Peyer's patch (tissue), 4 donors: ENCODE measurements around the gene ANO7. TPM values are rescaled to one million over a fixed set of nuclear protein-coding genes. Genes with fewer than 3 reads are reported as not detected.
A peak's percentile ranks its signal among the peaks of the same experiment; 100 is the strongest.

Source experiments
- DNase-seq, 3 donors: peaks; one replicate each; pipeline ENCODE4 v3.0.0-alpha.2; 2017 to 2019
- H3K27ac ChIP-seq, 4 donors: fragments of 200-600 bp; sonication (generic); one replicate each; pipeline ENCODE4 v1.5.1; 2016 to 2019
- H3K27me3 ChIP-seq, 2 donors: fragments of 200-600 bp; sonication (generic); one replicate each; pipeline ENCODE4 v1.5.1; 2019
- H3K36me3 ChIP-seq, 3 donors: fragments of 200-600 bp; sonication (generic); one replicate each; pipeline ENCODE4 v1.5.1; 2016 to 2019
- H3K4me1 ChIP-seq, 4 donors: fragments of 200-600 bp; sonication (generic); one replicate each; pipeline ENCODE4 v1.5.1; 2016 to 2019
- H3K4me3 ChIP-seq, 4 donors: fragments of 200-600 bp; sonication (generic); 1 replicate in 3 of 4; 2 replicates in 1 of 4; pipeline ENCODE4 v1.5.1; 2016 to 2019; ENCODE audit warnings: mild to moderate bottlenecking in 1 of 4
- H3K9me3 ChIP-seq, 4 donors: fragments of 200-600 bp; sonication (generic); one replicate each; pipeline ENCODE4 v1.5.1; 2016 to 2019; ENCODE audit warnings: mild to moderate bottlenecking in 1 of 4
- POLR2A ChIP-seq, 2 donors: fragments of 450-650 bp; IDR thresholded peaks; one replicate each; pipeline ENCODE4 v1.5.1; 2017; ENCODE audit warnings: antibody characterized with exemption in 2 of 2, mild to moderate bottlenecking in 2 of 2, moderate library complexity in 2 of 2
- total RNA-seq, 4 donors: library from RNA; depleted of rRNA; stranded (reverse); fragments of >200 nt; gene quantifications; one replicate each; pipeline ENCODE4 v1.1.0, GENCODE V29; 2016
- TF ChIP-seq, protein P1 (sequence below), 6 experiments: fragments of 450-650 bp in 4 of 6; fragments of 200-600 bp in 2 of 6; sonication (generic) in 1 of 6; IDR thresholded peaks; one replicate each; pipeline ENCODE4 v1.5.1; 2017 to 2019; ENCODE audit warnings: antibody characterized with exemption in 6 of 6, mild to moderate bottlenecking in 3 of 6, moderate library complexity in 1 of 6

Gene ANO7
- total RNA-seq, 4 donors from 2014 or later = 89.1 to 188 (median 102) TPM

DNA sequence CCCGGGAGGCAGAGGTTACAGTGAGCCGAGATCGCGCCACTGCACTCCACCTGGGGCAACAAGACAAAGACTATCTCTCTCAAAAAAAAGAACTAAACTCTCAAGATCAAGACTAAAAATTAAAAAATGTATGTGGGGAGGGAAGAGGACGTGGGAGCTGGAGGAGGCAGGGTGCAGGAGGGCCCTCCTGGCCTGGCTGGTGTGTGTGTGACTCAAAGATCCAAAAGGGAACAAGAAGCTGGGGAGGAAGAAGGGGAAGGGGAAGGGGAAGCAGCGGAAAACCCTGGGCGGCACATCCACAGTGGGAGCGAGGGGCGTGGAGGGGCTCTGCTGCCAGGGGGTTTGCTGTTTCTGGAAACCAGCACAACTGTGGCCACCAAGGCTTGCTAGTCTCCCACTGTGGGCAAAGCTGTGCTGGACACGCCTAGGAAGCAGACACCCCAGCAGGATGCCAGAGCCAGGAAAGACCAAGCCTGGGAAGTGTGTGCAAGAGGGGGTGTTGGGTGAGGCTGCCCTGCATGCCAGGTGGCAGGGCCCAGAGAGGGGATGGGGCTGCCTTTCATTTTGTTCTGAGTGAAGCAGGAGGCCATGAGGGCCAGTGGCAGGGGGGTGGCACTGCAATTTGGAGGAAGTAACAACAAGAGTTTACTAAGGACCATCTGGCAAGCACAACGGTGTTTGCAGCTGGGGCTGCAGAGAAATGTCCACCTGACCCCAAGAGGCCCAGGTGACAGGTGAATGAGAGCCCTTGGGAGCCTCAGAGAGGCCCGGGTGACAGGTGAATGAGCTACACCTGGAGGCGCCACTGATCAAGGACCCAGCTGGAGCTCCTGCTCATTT, 44.5 kb downstream of the ANO7 start:
- Histone ChIP-seq H3K4me1 (no peaks in the 10 kb centered on the region), H3K27ac (no peak overlapping the region), H3K36me3 (peaks cover 0 to 99% (median 0%) of the 10 kb centered on the region in 3 donors), H3K9me3 (no peaks in the 10 kb centered on the region), H3K27me3 (no peaks in the 10 kb centered on the region), H3K4me3 (no peak overlapping the region)
- TF ChIP-seq, protein P1, sequence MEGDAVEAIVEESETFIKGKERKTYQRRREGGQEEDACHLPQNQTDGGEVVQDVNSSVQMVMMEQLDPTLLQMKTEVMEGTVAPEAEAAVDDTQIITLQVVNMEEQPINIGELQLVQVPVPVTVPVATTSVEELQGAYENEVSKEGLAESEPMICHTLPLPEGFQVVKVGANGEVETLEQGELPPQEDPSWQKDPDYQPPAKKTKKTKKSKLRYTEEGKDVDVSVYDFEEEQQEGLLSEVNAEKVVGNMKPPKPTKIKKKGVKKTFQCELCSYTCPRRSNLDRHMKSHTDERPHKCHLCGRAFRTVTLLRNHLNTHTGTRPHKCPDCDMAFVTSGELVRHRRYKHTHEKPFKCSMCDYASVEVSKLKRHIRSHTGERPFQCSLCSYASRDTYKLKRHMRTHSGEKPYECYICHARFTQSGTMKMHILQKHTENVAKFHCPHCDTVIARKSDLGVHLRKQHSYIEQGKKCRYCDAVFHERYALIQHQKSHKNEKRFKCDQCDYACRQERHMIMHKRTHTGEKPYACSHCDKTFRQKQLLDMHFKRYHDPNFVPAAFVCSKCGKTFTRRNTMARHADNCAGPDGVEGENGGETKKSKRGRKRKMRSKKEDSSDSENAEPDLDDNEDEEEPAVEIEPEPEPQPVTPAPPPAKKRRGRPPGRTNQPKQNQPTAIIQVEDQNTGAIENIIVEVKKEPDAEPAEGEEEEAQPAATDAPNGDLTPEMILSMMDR (IDR thresholded peaks at IDR 0.05) = no peak
- TF ChIP-seq POLR2A (IDR thresholded peaks at IDR 0.05) = no peak
- DNase-seq = peak in 1 of 3 donors; percentile 42

DNA sequence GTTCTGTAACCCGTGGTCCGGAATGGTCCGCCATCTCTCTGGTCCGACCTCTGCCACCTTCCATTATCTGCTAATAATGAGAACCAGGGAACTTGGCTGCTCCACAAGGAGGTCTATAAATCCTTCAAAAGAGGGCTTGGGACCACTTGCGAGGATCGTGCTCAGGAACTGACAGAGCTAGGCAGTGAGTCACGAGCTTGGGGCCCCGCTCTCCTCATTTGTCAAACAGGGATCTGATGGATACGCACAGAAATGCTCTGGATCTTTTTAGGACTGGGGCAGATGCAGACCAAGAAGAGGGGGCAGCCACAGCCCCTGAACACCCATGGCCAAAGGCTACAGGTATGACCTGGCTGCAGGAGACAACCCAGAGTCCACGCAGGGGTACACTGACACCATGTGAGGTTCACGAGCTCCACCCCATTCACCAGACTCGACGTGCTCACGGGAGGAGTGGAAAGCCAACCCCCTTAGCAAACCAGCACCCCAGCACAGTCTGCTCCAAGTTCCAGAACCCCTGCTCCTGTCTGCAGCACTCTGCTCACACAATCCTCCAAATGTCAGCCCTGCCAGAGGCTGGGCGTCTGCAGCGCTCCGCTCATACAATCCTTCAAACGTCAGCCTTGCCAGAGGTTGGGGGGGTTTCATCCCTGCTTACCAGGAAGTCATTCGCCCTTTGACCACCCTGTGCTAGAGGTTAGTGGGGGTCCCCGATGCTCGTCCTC, 45.8 kb downstream of the ANO7 start:
- no peaks in the 10 kb centered on the region for H3K9me3 ChIP-seq
- TF ChIP-seq POLR2A (IDR thresholded peaks at IDR 0.05) = no peak
- TF ChIP-seq, protein P1 (IDR thresholded peaks at IDR 0.05) = no peak
- H3K36me3 ChIP-seq = peaks cover 0 to 99% (median 0%) of the 10 kb centered on the region in 3 donors

DNA sequence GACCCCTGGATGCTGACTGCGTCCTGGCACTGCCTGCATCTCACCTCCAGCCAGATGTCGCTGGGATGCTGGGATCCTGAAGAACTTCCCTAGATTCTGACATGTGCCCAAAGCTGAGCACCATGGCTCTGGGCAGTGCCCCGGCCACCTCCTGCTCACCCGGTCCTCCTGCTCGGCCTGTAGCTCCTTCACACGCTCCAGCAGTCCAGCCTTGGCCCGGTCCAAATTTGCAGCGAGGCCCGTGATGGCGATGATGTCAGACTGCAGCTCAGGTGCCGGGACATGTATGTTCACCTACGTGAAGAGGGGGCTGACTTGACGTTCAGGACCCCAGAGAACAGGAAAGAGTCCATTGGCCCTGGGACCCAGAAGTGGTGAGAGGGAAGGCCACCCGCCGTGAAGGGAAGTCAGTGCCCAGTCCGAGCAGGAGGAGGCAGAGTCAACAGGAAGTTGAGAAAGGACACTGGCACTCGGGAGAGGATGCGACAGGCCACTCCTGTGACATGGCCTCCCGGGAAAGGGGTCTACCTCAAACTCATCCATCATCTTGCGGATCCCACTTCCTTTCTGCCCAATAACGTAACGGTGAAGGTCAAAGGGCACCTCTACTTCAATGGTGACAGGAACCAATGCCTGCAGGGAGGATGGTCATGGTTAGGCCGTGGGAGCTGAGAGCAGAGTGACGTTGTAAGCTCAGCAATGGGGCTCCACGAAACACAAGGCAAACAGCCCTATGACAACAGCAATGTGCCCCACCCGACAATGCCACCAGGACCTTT, 46.7 kb downstream of the ANO7 start:
- Histone ChIP-seq H3K36me3 (peaks cover 0 to 99% (median 2%) of the 10 kb centered on the region in 3 donors), H3K27ac (no peak overlapping the region), H3K4me3 (no peak overlapping the region), H3K9me3 (no peaks in the 10 kb centered on the region), H3K27me3 (no peaks in the 10 kb centered on the region), H3K4me1 (no peaks in the 10 kb centered on the region)
- peak in 1 of 3 donors; percentile 29 for DNase-seq
- no peak for TF ChIP-seq POLR2A (IDR thresholded peaks at IDR 0.05)
- TF ChIP-seq, protein P1 (IDR thresholded peaks at IDR 0.05) = no peak

More for the DNA sequence above, 45.8 kb downstream of the ANO7 start:
- H3K4me3 ChIP-seq = no peak overlapping the region
- no peak overlapping the region for H3K27ac ChIP-seq
- H3K27me3 ChIP-seq = no peaks in the 10 kb centered on the region
- peak in 1 of 3 donors; percentile 23 for DNase-seq
- H3K4me1 ChIP-seq = no peaks in the 10 kb centered on the region

DNA sequence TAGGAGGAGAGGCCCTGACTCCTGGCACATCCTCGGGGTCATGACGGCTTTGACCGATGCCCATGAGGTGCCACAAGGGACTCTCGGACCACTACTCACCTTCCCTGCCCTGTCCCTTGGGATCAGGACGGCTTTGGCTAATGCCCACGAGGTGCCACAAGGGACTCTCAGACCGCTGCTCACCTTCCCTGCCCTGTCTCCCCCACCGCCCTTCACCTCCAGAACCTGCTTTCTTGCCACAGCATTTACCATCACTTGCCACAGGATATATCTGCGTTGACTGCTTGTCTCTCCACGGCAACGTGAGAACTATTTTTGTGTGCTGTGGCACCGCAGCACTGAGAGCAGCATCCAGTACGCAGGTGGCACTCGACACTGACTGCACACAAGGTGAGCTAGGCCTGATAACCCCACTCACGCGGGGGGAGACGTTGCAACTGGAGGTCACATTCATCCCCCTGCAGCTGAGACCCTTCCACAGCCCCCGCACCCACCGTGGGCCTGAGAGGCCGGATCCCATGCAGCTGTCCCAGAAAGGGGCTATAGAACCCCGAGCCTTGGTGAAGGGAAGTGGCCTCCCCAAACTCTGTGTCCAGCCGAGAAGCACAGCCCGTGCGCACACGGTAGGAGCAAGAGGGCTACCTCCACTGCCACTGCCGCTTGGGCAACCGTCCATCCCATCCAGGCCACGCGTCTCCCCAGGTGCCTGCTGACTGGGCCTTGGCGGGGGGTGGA, 47.5 kb downstream of the ANO7 start:
- no peak for TF ChIP-seq POLR2A (IDR thresholded peaks at IDR 0.05)
- TF ChIP-seq, protein P1 (IDR thresholded peaks at IDR 0.05) = no peak
- Histone ChIP-seq H3K4me3 (no peak overlapping the region), H3K36me3 (peaks cover 0 to 99% (median 2%) of the 10 kb centered on the region in 3 donors), H3K9me3 (no peaks in the 10 kb centered on the region), H3K27me3 (no peaks in the 10 kb centered on the region), H3K27ac (no peak overlapping the region), H3K4me1 (no peaks in the 10 kb centered on the region)
- DNase-seq = no peak

DNA sequence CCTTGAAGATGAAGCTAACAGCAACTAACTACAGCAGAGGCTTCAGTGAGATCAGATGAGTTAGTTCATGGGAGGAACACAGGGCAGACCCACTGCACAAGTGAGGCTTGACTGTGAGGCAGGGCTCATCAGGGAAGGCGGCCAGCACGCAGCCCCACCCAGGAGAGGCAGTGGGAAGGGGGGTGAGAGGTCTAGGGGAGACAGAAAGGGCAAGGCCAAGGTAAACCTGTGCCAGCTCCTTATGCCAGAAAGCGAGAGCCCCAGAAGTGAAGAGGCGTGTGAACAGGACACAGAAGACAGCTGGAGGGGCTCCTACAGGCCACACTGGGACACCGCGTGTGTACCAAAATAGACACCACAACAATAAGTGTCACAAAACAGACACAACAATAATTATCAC, 48.6 kb downstream of the ANO7 start:
- TF ChIP-seq, protein P1 (IDR thresholded peaks at IDR 0.05) = no peak
- no peak for TF ChIP-seq POLR2A (IDR thresholded peaks at IDR 0.05)
- DNase-seq = no peak
- peaks cover 0 to 97% (median 2%) of the 10 kb centered on the region in 3 donors for H3K36me3 ChIP-seq

More for the DNA sequence above, 48.6 kb downstream of the ANO7 start:
- no peaks in the 10 kb centered on the region for H3K9me3 ChIP-seq
- no peak overlapping the region for H3K4me3 ChIP-seq
- no peaks in the 10 kb centered on the region for H3K27me3 ChIP-seq
- H3K27ac ChIP-seq = no peak overlapping the region
- H3K4me1 ChIP-seq = no peaks in the 10 kb centered on the region
